Stimulated activated CD8-positive, alpha-beta memory T cell treated with anti-CD3 and anti-CD28 coated beads, Interleukin-12 subunit alpha, Interleukin-12 subunit beta, amount 100 ng/mL, for 24 hours (primary cell): ENCODE results near the gene PATJ.

ENCODE experiments used
- DNase-seq: peaks from one replicate; pipeline ENCODE4 v3.0.0-alpha.2; 2020; ENCODE audit errors: extremely low read depth

The PATJ gene

DNA sequence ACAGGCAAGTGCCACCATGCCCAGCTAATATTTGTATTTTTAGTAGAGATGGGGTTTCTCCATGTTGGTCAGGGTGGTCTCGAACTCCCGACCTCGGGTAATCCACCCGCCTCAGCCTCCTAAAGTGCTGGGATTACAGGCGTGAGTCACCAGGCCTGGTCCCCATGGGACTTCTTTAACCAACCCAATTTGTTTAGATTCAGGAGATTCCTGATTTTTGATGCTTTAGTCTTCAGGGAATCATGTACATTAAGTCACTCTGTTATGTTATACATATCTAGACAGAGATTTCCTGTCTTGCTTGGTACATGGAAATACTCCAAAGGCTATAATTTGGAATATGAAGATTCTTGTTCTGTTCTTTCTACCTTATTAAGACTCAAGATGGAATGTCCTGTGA is 250.0 kb downstream of the PATJ start:
- DNase-seq, result no peak

DNA sequence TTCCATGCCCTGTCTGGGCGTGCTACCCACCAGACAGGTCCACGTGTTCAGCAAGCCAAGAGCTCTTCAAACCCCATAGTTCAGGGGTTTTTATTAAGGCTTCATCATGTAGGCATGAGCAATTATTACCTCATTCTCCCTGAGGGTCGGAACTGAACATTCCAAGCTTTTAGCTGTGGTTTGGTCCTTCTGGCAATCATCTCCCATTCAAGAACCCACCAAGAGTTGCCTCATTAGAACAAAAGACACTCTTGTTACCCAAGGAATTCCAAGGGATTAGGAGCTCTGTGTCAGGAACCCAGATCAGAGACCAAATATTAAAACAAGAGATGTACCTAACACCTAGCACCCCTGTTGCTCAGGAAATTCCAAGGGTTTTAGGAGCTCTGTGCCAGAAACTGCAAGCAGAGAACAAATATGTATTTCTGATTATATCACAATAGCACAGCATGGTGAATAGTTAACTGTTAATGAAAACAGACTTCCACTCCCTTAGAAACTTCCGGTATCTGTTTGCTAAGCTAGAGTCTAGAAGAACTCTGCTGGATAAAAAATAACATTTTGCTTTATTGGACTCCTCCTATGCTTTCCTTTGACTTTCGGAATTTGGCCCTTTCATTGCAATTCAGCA is 251.2 kb downstream of the PATJ start:
- no peak for DNase-seq

DNA sequence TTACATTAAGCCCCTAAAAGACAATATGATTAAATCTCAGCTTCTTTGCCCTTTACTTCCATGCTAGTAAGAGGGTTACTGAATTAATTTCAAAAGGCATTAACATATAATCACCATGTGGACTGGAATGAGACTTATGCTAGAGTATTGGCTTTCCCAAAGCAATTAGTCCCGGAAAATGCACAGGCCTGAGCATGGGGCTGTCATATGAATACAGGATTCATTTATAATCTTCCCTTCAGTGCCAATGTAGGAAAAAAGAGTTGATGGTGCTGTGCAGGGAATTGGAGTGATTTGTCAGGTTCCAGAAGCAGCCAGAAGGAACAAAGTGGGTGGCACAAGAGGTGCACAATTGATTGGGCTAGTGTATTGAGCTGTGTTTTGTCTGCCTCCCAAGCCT is 253.4 kb downstream of the PATJ start:
- DNase-seq, result no peak

- no peak for DNase-seq
These were observed 254.8 kb downstream of the PATJ start for GRCh38 chr1:61997123-61997522.

- DNase-seq, result no peak
These were observed 261.5 kb downstream of the PATJ start for GRCh38 chr1:62003777-62004176.

- DNase-seq, result no peak
These were observed 264.4 kb downstream of the PATJ start for GRCh38 chr1:62006690-62007089.

DNA sequence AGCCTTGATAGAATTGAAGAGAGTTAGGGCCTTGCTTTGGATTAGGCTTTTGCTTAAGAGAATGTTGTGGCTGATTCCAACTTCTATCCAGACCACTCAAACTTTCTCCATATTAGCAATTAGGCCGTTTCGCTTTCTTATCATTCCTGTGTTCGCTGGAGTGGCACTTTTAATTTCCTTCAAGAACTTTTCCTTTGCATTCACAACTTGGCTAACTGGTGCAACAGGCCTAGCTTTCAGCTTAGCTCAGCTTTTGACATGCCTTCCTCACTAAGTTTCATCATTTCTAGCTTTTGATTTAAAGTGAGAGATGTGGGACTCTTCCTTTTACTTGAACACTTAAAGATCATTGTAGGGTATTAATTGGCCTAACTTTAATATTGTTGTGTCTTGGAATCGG is 268.7 kb downstream of the PATJ start:
- DNase-seq, result no peak

DNA sequence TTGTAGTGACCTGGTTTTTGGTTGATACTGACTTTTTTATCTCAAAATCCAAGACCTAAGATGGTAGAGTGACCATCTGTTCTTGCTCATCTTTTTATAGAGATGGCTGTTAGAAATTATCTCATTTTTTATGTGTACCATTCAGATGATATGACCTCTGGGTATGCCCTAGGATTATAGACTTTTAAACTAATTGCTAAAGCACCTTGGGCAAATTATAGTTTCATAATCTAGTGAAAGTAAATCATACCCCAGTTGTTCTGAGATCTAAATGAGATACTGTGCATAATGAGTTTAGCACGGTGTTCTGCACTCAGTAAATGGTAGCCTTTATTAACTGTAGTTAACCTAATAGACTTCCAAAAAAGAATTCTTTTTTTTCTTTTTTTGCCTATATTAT is 269.8 kb downstream of the PATJ start:
- DNase-seq, result no peak

GRCh38 chr1:62012836-62013235 is 270.6 kb downstream of the PATJ start:
- DNase-seq, result no peak

- DNase-seq, result no peak
These were observed 271.0 kb downstream of the PATJ start for GRCh38 chr1:62013264-62013663.

- DNase-seq, result no peak
These were observed 280.2 kb downstream of the PATJ start for GRCh38 chr1:62022382-62022983.

DNA sequence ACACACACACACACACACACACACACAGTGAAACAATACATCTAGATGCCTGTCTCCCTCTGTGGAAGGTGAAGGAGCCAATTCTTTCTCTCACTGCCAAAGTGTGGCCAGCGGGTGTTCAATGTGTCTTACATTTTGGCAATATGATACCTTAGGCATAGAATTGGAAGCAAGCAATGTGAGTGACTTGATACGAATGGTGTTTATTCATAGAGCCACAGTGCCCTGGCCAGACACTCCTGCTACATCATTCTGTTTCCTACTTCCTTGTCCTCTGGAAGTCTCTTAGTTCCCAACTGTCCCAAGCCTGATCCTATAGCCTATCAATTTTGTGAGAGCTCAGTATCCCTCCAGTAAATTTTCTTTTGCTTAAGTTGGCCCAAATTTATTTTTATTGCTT is 282.4 kb downstream of the PATJ start:
- DNase-seq, result no peak

DNA sequence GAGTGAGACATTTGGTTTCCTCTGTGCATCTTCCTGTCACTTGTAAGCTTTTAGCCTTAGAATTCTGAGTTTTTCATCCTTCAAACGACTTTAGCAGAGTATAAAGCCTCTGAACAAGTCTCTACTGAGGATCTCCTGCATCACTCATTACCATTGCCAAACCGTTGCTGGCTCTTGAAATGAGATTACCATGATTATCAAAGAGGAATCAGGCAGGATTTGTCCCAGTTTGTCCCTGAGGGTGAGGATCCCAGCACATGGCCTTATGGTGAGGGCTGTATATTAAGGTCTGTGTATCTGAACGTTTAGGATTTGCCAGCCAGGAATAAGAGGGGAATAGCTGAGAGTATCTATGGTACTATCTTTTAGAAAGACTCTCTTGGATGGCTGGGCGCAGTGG is 282.9 kb downstream of the PATJ start:
- no peak for DNase-seq

DNA sequence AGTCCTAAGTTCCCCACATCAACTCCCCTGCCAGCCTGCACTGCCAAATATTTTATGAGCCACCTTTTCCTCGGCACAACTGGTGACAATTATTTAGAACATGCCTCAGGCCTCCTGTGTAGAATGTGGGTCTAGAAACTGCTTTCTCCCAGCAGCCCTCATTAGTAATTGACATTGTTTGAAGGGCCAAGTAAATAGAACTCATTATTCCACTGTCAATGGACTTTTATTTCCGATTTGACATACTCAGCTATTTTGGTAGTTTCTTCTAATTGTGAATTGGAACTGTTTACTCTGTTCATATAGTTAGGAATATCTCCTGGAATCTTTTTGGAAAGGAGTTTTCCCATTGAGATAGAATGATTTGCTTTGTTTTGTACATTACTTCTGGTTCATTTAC is 283.6 kb downstream of the PATJ start:
- no peak for DNase-seq

DNA sequence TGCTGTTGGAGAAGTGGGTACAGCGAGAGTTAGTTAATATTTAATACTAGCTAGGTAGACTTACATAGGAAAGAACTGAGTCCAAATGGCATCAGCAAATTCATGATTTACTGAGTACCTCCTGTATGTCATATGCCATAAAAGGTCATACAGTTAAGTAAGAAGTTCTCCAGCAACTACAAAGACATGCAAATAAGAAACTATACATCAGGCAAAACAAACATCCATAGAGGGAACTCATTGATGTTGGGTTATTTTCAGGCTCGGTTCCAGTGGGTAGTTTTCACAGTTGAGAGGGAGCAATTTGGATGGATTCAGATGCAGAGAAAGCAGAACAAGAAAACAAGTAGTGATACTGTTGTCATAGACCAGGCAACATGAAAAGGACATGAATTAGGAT is 287.4 kb downstream of the PATJ start:
- no peak for DNase-seq

GRCh38 chr1:62034790-62035189 is 292.5 kb downstream of the PATJ start:
- DNase-seq, result no peak

- no peak for DNase-seq
These were observed 295.0 kb downstream of the PATJ start for GRCh38 chr1:62037274-62037673.

GRCh38 chr1:62038594-62039284 is 296.5 kb downstream of the PATJ start:
- no peak for DNase-seq

DNA sequence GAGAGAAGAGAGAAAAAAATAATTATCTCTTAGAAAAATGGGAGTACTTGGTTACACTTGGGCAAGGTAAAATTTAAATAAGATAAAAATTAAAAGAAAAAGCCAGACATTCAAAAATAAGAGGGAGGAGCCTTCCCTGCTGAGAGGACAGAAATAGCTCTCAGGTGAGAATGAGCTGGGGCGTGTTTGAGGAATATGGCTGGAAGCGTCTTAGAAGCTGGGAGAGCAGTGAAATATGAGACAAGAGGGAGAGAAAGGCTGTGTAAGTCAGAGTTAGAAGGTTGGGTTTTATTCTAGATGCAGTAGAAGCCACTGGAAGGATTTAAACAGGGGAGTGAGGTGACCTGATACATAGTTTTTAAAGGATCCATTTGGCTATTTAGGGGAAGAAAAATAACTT is 298.2 kb downstream of the PATJ start:
- no peak for DNase-seq

DNA sequence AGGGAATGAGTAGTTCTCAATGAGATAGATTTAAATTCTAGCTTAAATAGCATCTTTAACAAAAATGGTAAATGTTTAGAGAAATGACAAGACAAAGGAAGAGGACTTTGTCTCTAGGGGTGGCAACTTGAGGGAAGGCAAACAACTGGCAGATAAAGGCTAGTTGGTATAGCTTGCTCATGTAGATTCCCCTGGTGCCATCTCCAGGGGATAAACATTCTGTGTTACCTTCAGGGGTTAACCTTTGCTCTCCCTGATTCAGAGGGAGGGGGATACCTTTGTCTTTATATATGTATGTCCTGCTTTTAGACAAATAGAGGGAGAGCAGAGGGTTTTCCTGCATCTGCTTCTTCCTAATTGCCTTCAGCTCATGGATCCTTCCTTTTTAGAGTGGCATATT is 298.7 kb downstream of the PATJ start:
- DNase-seq, result no peak

DNA sequence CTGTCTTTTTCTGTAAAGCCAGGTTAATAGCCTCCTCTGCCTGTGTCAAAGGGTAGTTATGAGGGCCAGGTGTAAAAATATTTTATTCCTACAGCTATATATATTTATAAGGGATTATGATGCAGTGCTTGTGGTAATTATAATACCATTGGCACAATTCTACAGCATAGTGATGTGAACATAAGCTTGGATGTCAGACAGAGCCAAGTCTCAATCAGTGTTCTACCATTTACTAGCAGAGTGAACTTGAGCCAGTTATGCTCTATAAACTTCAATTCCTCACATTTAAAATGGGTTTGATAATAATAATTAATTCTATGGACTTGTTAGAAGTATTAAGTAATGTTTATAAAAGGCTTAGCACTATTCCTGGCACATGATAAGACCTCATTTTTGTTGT is 300.9 kb downstream of the PATJ start:
- DNase-seq, result no peak

- no peak for DNase-seq
These were observed 303.3 kb downstream of the PATJ start for GRCh38 chr1:62045574-62045973.

- no peak for DNase-seq
These were observed 304.6 kb downstream of the PATJ start for GRCh38 chr1:62046927-62047326.

GRCh38 chr1:62050165-62050564 is 307.9 kb downstream of the PATJ start:
- no peak for DNase-seq
